Measurements from ENCODE around the gene ALK.

- TF ChIP-seq EZH2 (optimal IDR thresholded peaks at IDR 0.05; ENCODE audit: low read depth, low read length) (no peak), CTCF (IDR thresholded peaks at IDR 0.05; ENCODE audit: low read length) (no peak), EZH2phosphoT487 (IDR thresholded peaks at IDR 0.05; ENCODE audit: low read length) (no peak)
Observed at GRCh38 chr2:29729401-29729800, 192.0 kb downstream of the ALK start.
